Embryonic facial prominence (tissue), 1 donor: Measurements from ENCODE around the gene SLC35E2B.

Source experiments
- DNase-seq: peaks from one replicate; pipeline ENCODE4 v3.0.0-alpha.2; 2016; ENCODE audit errors: extremely low spot score

The SLC35E2B gene

DNA sequence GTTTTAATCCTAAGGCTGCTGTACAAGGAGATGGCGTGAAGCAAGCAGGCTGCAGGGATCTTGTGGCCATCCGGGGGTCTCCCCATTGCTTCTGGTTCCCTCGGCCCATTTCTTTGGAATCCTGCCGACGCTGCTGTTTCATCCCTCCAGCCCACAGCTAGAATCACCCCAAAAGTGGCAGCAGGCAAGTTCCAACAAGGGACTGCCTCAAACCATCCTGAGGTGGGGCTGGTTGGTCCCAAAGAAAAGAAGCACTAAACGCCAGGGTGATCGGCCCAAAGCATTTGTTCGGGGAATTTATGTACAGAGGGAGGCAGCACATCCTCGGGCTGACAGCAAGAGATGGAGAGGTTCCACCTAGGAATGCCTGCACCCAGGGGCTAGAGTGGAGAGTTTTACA lies 81.8 kb downstream of the SLC35E2B start:
- DNase-seq: no peak

DNA sequence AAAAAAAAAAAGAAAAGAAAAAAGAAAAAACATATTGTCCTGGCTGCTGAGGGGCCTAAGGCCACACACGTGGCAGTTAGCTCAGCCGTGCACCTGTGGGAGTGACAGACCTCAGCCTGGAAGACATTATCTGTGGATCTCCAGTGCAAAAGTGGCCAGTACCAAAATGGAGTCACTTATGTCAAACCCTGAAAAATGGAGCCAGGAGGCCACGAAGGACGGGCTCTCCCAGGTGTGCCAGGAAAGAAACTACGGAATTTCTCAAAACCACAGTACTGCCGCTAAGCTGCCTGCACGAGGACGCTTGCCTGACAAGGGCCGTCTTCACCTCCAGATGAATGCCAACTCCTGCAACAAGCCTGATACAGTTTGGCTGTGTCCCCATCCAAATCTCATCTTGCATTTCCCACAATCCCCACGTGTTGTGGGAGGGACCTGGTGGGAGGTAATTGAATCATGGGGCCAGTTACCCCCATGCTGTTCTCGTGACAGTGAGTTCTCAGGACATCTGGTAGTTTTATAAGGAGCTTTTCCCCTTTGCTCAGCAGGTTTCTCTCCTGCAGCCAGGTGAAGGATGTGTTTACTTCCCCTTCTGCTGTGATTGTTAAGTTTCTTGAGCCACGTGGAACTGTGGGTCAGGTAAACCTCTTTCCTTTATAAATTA lies 82.6 kb downstream of the SLC35E2B start:
- DNase-seq: no peak
